Left forelimb (tissue), 1 donor: ENCODE measurements around the gene ZNF692.
"Not testable (repeated sequence)": the region's sequence is repeated elsewhere in the genome, so short reads cannot be mapped to it uniquely, and the experiment has no call there.

Experiments
- DNase-seq: peaks from one replicate; pipeline ENCODE4 v3.0.0-alpha.2; 2018; ENCODE audit warnings: low spot score

The ZNF692 gene

GRCh38 chr1:248858891-248859889 is at the start of gene ZNF692:
Gene ZNF692 (minus strand): TSS chr1:248859085. CDS start chr1:248858309, 776 bp downstream.
- DNase-seq = peak; percentile 98

- DNase-seq = no peak
Measured at GRCh38 chr1:248906753-248907661, 48.1 kb upstream of the ZNF692 start.

GRCh38 chr1:248906009-248906752 is 47.3 kb upstream of the ZNF692 start, which contains the start of gene PGBD2:
Gene PGBD2 (plus strand): TSS chr1:248906235. CDS start chr1:248913863, 7,628 bp downstream.
- peak; percentile 97 for DNase-seq

GRCh38 chr1:248905662-248906008 is 46.8 kb upstream of the ZNF692 start:
- no peak for DNase-seq

- DNase-seq = no peak
Measured at GRCh38 chr1:248904437-248905216, 45.7 kb upstream of the ZNF692 start.

- no peak for DNase-seq
Measured at GRCh38 chr1:248901578-248901977, 42.7 kb upstream of the ZNF692 start.

- no peak for DNase-seq
Measured at GRCh38 chr1:248900637-248901036, 41.8 kb upstream of the ZNF692 start.

- no peak for DNase-seq
Measured at GRCh38 chr1:248897412-248898337, 38.8 kb upstream of the ZNF692 start.

- DNase-seq = no peak
Measured at GRCh38 chr1:248894837-248895236, 36.0 kb upstream of the ZNF692 start.

GRCh38 chr1:248892590-248892989 is 33.7 kb upstream of the ZNF692 start:
- no peak for DNase-seq

GRCh38 chr1:248891758-248892157 is 32.9 kb upstream of the ZNF692 start:
- DNase-seq = no peak

- no peak for DNase-seq
Measured at GRCh38 chr1:248890549-248891498, 31.9 kb upstream of the ZNF692 start.

GRCh38 chr1:248889914-248890243 is 31.0 kb upstream of the ZNF692 start:
- not testable (repeated sequence) for DNase-seq

- DNase-seq = no peak
Measured at GRCh38 chr1:248886237-248886895, 27.5 kb upstream of the ZNF692 start.

- DNase-seq = no peak
Measured at GRCh38 chr1:248885646-248886045, 26.8 kb upstream of the ZNF692 start.

GRCh38 chr1:248884632-248885295 is 25.9 kb upstream of the ZNF692 start:
- no peak for DNase-seq

GRCh38 chr1:248882427-248882826 is 23.5 kb upstream of the ZNF692 start:
- not testable (repeated sequence) for DNase-seq

GRCh38 chr1:248881261-248881660 is 22.4 kb upstream of the ZNF692 start:
- DNase-seq = no peak
